ENCODE measurements around the gene RPS6KA5. TPM values are rescaled to one million over a fixed set of nuclear protein-coding genes. Genes with fewer than 3 reads are reported as not detected.

The RPS6KA5 gene
- total and polyA plus RNA-seq, 9 of the 15 experiments (the other 6 are each of a cell fraction or from before 2014, with no cell fraction given), result 0.88 to 7.7 (median 4.7) TPM

- TF ChIP-seq LCOR (CRISPR knock-in tag; IDR thresholded peaks at IDR 0.05) (no peak), ARID3A (IDR thresholded peaks at IDR 0.05; ENCODE audit: borderline replicate concordance, low read depth, low read length) (no peak), NKRF (IDR thresholded peaks at IDR 0.05; ENCODE audit: borderline replicate concordance) (no peak), PBX2 (CRISPR knock-in tag; IDR thresholded peaks at IDR 0.05; ENCODE audit: low read depth) (no peak), PBX2 (tag; conservative IDR thresholded peaks at IDR 0.05; ENCODE audit: low read depth) (no peak), ZNF282 (CRISPR knock-in tag; IDR thresholded peaks at IDR 0.05) (no peak), KDM1A (IDR thresholded peaks at IDR 0.05) (no peak), SMARCA4 (IDR thresholded peaks at IDR 0.05) (peak; percentile 39), TEAD2 (tag; IDR thresholded peaks at IDR 0.05) (no peak), FOXK2 (conservative IDR thresholded peaks at IDR 0.05 in 1 of 2, IDR thresholded peaks at IDR 0.05 in 1 of 2; ENCODE audit: low read depth in 2 of 2) (no peak), POLR2H (tag; IDR thresholded peaks at IDR 0.05; ENCODE audit: low read depth) (no peak), TBL1XR1 (IDR thresholded peaks at IDR 0.05; ENCODE audit: low read length in 2 of 2) (no peak), JUND (IDR thresholded peaks at IDR 0.05; ENCODE audit: borderline replicate concordance, low read depth, low read length) (peak; percentile 65), JUND (tag; IDR thresholded peaks at IDR 0.05; ENCODE audit: borderline replicate concordance, low read depth, low read length) (peak; percentile 54; the same call in 2 of the 3 replicates), RBM34 (IDR thresholded peaks at IDR 0.05; ENCODE audit: borderline replicate concordance, insufficient read depth, low read length) (no peak), ZNF561 (CRISPR knock-in tag; conservative IDR thresholded peaks at IDR 0.05) (no peak), THAP12 (CRISPR knock-in tag; IDR thresholded peaks at IDR 0.05) (no peak), NFYB (IDR thresholded peaks at IDR 0.05; ENCODE audit: extremely low read depth, insufficient read length) (no peak), SMC3 (conservative IDR thresholded peaks at IDR 0.05; ENCODE audit: insufficient read depth, low read depth, low read length) (no peak), CBFA2T3 (IDR thresholded peaks at IDR 0.05) (peak; percentile 45; the same call in 1 of the 2 replicates)
Observed at GRCh38 chr14:90848944-90849731, 211.3 kb downstream of the RPS6KA5 start (continued).
